NCI-H2227 (cell line): Measurements from ENCODE around the gene CCDC59.

Experiments
- DNase-seq: peaks from one replicate; lab custom pipeline; 2025; ENCODE audit not compliant: unreplicated experiment; lab: John Stamatoyannopoulos, UW

Gene CCDC59

GRCh38 chr12:82319276-82319675 lies 38.9 kb downstream of the CCDC59 start:
- DNase-seq: no peak

DNA sequence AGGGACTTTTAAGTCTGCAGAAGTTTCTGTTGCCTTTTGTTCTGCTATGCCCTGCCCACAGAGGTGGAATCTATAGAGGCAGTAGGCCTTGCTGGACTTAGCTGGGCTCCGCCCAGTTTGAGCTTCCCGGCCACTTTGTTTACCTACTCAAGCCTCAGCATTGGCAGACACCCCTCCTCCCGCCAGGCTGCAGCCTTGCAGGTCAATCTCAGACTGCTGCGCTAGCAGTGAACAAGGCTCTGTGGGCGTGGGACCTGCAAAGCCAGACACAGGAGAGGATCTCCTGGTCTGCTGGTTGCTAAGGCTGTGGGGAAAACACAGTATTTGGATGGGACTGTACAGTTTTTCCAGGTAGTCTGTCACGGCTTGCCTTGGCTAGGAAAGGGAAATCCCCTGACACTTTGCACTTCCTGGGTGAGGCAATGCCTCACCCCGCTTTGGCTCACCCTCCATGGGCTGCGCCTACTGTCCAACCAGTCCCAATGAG lies 43.7 kb downstream of the CCDC59 start:
- peak; percentile 60 for DNase-seq
